Measurements from ENCODE around the gene HSF5.
"Not testable (repeated sequence)": the region's sequence is repeated elsewhere in the genome, so short reads cannot be mapped to it uniquely, and the experiment has no call there.

The HSF5 gene

GRCh38 chr17:58488428-58488890 is 251 bp upstream of the HSF5 start:
- Histone ChIP-seq H3K4me3 (replicated peaks; ENCODE audit: low read depth, low read length) (no peak overlapping the region), H3K27me3 (replicated peaks; ENCODE audit: control insufficient read depth, insufficient read depth, low read length) (no peaks in the 10 kb centered on the region), H3K36me3 (ENCODE audit: control insufficient read depth, insufficient read depth, low read length) (peaks cover 29% of the 10 kb centered on the region)
- TF ChIP-seq, protein P1, sequence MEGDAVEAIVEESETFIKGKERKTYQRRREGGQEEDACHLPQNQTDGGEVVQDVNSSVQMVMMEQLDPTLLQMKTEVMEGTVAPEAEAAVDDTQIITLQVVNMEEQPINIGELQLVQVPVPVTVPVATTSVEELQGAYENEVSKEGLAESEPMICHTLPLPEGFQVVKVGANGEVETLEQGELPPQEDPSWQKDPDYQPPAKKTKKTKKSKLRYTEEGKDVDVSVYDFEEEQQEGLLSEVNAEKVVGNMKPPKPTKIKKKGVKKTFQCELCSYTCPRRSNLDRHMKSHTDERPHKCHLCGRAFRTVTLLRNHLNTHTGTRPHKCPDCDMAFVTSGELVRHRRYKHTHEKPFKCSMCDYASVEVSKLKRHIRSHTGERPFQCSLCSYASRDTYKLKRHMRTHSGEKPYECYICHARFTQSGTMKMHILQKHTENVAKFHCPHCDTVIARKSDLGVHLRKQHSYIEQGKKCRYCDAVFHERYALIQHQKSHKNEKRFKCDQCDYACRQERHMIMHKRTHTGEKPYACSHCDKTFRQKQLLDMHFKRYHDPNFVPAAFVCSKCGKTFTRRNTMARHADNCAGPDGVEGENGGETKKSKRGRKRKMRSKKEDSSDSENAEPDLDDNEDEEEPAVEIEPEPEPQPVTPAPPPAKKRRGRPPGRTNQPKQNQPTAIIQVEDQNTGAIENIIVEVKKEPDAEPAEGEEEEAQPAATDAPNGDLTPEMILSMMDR (IDR thresholded peaks at IDR 0.05; ENCODE audit: insufficient read depth, low read length, poor library complexity, severe bottlenecking): no peak
- DNase-seq (ENCODE audit: extremely low read depth, insufficient read length): no peak

GRCh38 chr17:58484600-58484999 is 3.6 kb downstream of the HSF5 start:
- no peak overlapping the region for H3K4me3 ChIP-seq (replicated peaks; ENCODE audit: low read depth, low read length)
- no peak for DNase-seq (ENCODE audit: extremely low read depth, insufficient read length)
- TF ChIP-seq, protein P1 (IDR thresholded peaks at IDR 0.05; ENCODE audit: insufficient read depth, low read length, poor library complexity, severe bottlenecking): no peak
- peaks cover 4% of the 10 kb centered on the region for H3K36me3 ChIP-seq (ENCODE audit: control insufficient read depth, insufficient read depth, low read length)
- H3K27me3 ChIP-seq (replicated peaks; ENCODE audit: control insufficient read depth, insufficient read depth, low read length): no peaks in the 10 kb centered on the region

GRCh38 chr17:58481798-58482197 is 6.4 kb downstream of the HSF5 start:
- not testable (repeated sequence) for H3K36me3 ChIP-seq (ENCODE audit: control insufficient read depth, insufficient read depth, low read length); DNase-seq (ENCODE audit: extremely low read depth, insufficient read length); H3K4me3 ChIP-seq (replicated peaks; ENCODE audit: low read depth, low read length); H3K27me3 ChIP-seq (replicated peaks; ENCODE audit: control insufficient read depth, insufficient read depth, low read length)

DNA sequence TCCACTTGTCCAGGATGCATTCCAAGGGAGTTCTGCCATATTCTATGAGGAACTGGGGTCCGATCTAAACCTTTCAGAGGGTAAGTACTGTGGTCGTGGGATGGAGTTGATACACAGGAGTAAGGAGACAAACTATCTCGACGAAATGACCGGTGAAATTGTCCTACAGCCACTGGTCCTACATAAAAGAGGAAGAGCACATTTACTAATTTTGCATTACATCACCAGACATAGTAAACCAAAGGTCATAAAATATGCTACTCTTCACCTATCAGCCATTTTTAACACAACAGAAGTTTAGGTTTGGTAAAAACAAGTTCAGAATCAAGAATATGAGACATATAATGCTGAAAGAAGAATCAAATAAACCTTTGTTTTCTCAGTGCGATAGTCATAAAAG is 8.1 kb downstream of the HSF5 start:
- DNase-seq (ENCODE audit: extremely low read depth, insufficient read length): no peak
- TF ChIP-seq, protein P1 (IDR thresholded peaks at IDR 0.05; ENCODE audit: insufficient read depth, low read length, poor library complexity, severe bottlenecking): no peak
- Histone ChIP-seq H3K27me3 (replicated peaks; ENCODE audit: control insufficient read depth, insufficient read depth, low read length) (no peaks in the 10 kb centered on the region), H3K4me3 (replicated peaks; ENCODE audit: low read depth, low read length) (no peak overlapping the region), H3K36me3 (ENCODE audit: control insufficient read depth, insufficient read depth, low read length) (no peaks in the 10 kb centered on the region)

GRCh38 chr17:58476812-58477211 is 11.4 kb downstream of the HSF5 start:
- no peak overlapping the region for H3K4me3 ChIP-seq (replicated peaks; ENCODE audit: low read depth, low read length)
- DNase-seq (ENCODE audit: extremely low read depth, insufficient read length): no peak
- no peaks in the 10 kb centered on the region for H3K36me3 ChIP-seq (ENCODE audit: control insufficient read depth, insufficient read depth, low read length)
- TF ChIP-seq, protein P1 (IDR thresholded peaks at IDR 0.05; ENCODE audit: insufficient read depth, low read length, poor library complexity, severe bottlenecking): no peak
- H3K27me3 ChIP-seq (replicated peaks; ENCODE audit: control insufficient read depth, insufficient read depth, low read length): no peaks in the 10 kb centered on the region

- H3K4me3 ChIP-seq (replicated peaks; ENCODE audit: low read depth, low read length): no peak overlapping the region
- H3K36me3 ChIP-seq (ENCODE audit: control insufficient read depth, insufficient read depth, low read length): no peaks in the 10 kb centered on the region
- TF ChIP-seq, protein P1 (IDR thresholded peaks at IDR 0.05; ENCODE audit: insufficient read depth, low read length, poor library complexity, severe bottlenecking): no peak
- DNase-seq (ENCODE audit: extremely low read depth, insufficient read length): no peak
- H3K27me3 ChIP-seq (replicated peaks; ENCODE audit: control insufficient read depth, insufficient read depth, low read length): no peaks in the 10 kb centered on the region
These were observed 12.2 kb downstream of the HSF5 start for GRCh38 chr17:58475985-58476384.

Measured in GM06990 (cell line).